Esophagus squamous epithelium (tissue), 5 donors: Measurements from ENCODE around the gene SCAPER. TPM values are rescaled to one million over a fixed set of nuclear protein-coding genes. Genes with fewer than 3 reads are reported as not detected.

Experiments
- DNase-seq: peaks from one replicate; lab custom pipeline; 2025; lab: John Stamatoyannopoulos, UW
- H3K27ac ChIP-seq, 4 donors: fragments of 200-600 bp; sonication (generic); one replicate each; pipeline ENCODE4 v1.5.1; 2016 to 2019; ENCODE audit warnings: mild to moderate bottlenecking in 1 of 4
- H3K27me3 ChIP-seq, 4 donors: fragments of 200-600 bp; sonication (generic); 1 replicate in 3 of 4; 2 replicates in 1 of 4; pipeline versions ENCODE4 v1.5.1 to v1.6.0; 2017 to 2021; ENCODE audit warnings: antibody characterized with exemption in 1 of 4
- H3K36me3 ChIP-seq, 3 donors: fragments of 200-600 bp; sonication (generic); one replicate each; pipeline ENCODE4 v1.5.1; 2016 to 2019
- H3K4me1 ChIP-seq, 3 donors: fragments of 200-600 bp; sonication (generic); one replicate each; pipeline ENCODE4 v1.5.1; 2017 to 2019
- H3K4me3 ChIP-seq, 4 donors: fragments of 200-600 bp; sonication (generic); 1 replicate in 3 of 4; 2 replicates in 1 of 4; pipeline ENCODE4 v1.5.1; 2016 to 2019; ENCODE audit warnings: mild to moderate bottlenecking in 2 of 4, moderate library complexity in 1 of 4
- H3K9me3 ChIP-seq, 3 donors: fragments of 200-600 bp; sonication (generic); one replicate each; pipeline ENCODE4 v1.5.1; 2016 to 2019
- POLR2A ChIP-seq, 4 donors: fragments of 450-650 bp; IDR thresholded peaks; one replicate each; pipeline ENCODE4 v1.6.1; 2017; ENCODE audit warnings: antibody characterized with exemption in 4 of 4, mild to moderate bottlenecking in 4 of 4, moderate library complexity in 3 of 4
- WGBS, 2 donors: methylation state at CpG; one replicate each; pipeline ENCODE4 v1.1.5; 2018; 5-methylcytosine and 5-hydroxymethylcytosine counted together
- intact Hi-C: fragments of 100-400 bp; cut with DNase I; formaldehyde crosslinking; loops from one replicate; pipeline ENCODE4 v1.15.0; 2022
- total RNA-seq, 4 donors: library from RNA; depleted of rRNA; stranded (reverse); fragments of >200 nt; gene quantifications; one replicate each; pipeline ENCODE4 v1.1.0, GENCODE V29; 2016
- TF ChIP-seq, protein P1 (sequence below), 6 experiments: fragments of 450-650 bp in 4 of 6; fragments of 200-600 bp in 2 of 6; sonication (generic) in 2 of 6; IDR thresholded peaks; one replicate each; pipeline ENCODE4 v1.5.1; 2016 to 2019; ENCODE audit warnings: antibody characterized with exemption in 6 of 6, mild to moderate bottlenecking in 4 of 6, moderate library complexity in 4 of 6
- donor health status: DM: yes; HTN: yes; CAD: no.

Gene SCAPER
- total RNA-seq, 4 donors from 2014 or later = 18.3 to 30.1 (median 25.3) TPM

DNA sequence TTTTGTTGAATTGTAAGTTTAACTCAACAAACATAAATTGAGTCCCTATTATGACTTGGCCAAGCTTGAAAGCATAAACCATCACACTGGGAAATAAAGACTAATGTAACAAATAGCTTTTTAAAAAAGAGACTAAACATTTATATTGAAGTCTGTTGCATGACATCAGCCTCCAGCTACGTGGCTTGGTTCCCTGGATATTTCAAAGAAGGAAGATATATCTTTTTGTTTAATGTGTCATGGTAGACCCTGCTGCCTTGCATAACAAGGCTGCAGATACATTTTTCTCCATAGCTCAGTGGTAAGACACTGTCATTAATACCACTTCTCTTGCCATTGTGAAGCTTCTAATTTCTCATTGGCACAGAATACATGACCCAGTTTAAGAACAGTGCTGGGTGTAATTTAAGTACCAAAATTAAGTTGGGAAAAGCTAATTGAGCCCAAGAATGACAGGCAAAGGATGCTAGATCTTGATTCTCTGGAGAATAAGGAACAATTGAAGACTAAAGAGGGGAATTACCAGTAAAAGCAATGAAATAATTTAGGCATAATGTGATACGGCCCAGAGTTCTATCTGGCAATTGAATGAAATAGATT is 40.5 kb upstream of the SCAPER start:
- WGBS, 2 donors = 82 to 83% methylated on average over 2 of the region's 2 CpGs
- intact Hi-C loops = no loop called here
- no peaks in the 10 kb centered on the region for H3K9me3 ChIP-seq
- H3K27ac ChIP-seq = no peak overlapping the region
- H3K4me3 ChIP-seq = no peak overlapping the region
- no peak for TF ChIP-seq POLR2A (IDR thresholded peaks at IDR 0.05)
- TF ChIP-seq, protein P1, sequence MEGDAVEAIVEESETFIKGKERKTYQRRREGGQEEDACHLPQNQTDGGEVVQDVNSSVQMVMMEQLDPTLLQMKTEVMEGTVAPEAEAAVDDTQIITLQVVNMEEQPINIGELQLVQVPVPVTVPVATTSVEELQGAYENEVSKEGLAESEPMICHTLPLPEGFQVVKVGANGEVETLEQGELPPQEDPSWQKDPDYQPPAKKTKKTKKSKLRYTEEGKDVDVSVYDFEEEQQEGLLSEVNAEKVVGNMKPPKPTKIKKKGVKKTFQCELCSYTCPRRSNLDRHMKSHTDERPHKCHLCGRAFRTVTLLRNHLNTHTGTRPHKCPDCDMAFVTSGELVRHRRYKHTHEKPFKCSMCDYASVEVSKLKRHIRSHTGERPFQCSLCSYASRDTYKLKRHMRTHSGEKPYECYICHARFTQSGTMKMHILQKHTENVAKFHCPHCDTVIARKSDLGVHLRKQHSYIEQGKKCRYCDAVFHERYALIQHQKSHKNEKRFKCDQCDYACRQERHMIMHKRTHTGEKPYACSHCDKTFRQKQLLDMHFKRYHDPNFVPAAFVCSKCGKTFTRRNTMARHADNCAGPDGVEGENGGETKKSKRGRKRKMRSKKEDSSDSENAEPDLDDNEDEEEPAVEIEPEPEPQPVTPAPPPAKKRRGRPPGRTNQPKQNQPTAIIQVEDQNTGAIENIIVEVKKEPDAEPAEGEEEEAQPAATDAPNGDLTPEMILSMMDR (IDR thresholded peaks at IDR 0.05) = no peak
- H3K27me3 ChIP-seq = no peaks in the 10 kb centered on the region
- peaks cover 0 to 64% (median 0%) of the 10 kb centered on the region in 3 donors for H3K36me3 ChIP-seq
- no peak for DNase-seq
- H3K4me1 ChIP-seq = no peaks in the 10 kb centered on the region

DNA sequence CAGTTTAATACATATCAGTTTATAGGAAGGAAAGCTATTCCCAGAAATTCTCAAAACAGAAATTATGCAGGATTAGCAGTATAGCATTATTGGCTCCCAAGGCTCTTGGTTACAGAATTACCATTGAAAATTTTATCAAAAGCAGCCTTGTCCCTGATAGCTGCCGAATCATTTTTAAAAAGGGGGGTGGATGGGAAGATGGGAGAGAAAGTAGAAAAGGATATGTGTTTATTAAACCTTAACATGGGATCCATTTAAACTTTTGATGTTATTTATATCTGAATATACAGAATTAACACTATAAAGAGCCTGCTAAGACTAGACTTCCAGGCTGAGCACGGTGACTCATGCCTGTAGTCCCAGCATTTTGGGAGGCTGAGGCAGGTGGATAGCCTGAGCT is 37.2 kb upstream of the SCAPER start:
- Histone ChIP-seq H3K4me3 (no peak overlapping the region), H3K4me1 (no peaks in the 10 kb centered on the region), H3K27ac (no peak overlapping the region), H3K27me3 (no peaks in the 10 kb centered on the region), H3K9me3 (no peaks in the 10 kb centered on the region), H3K36me3 (peaks cover 0 to 48% (median 0%) of the 10 kb centered on the region in 3 donors)
- no peak for DNase-seq
- TF ChIP-seq, protein P1 (IDR thresholded peaks at IDR 0.05) = no peak
- no peak for TF ChIP-seq POLR2A (IDR thresholded peaks at IDR 0.05)
- WGBS, 2 donors = 70 to 86% methylated on average over 2 of the region's 2 CpGs
- intact Hi-C loops = no loop called here

DNA sequence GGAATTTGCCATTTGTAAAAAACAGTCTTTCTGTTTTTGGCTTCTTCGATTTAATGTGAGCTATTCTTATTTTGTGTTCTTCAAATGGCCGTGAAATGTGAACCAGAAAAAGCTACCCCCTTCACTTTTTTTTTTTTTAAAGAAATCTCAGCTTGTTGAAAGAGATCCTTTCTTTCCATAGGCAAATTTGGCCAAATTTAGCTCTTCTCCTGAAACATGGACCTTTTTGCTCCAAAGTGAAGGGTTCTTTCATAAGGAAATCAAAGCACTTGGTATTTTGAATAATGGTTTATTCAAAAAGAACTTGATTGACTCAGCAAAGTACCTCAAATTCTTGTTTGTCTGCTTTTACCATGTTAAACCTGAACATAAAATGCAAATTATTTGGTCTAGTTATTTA is 36.5 kb upstream of the SCAPER start:
- no peak for TF ChIP-seq POLR2A (IDR thresholded peaks at IDR 0.05)
- TF ChIP-seq, protein P1 (IDR thresholded peaks at IDR 0.05) = no peak
- Histone ChIP-seq H3K9me3 (no peaks in the 10 kb centered on the region), H3K36me3 (peaks cover 0 to 53% (median 4%) of the 10 kb centered on the region in 3 donors), H3K4me1 (no peaks in the 10 kb centered on the region), H3K27ac (no peak overlapping the region), H3K27me3 (no peaks in the 10 kb centered on the region), H3K4me3 (no peak overlapping the region)
- WGBS, 2 donors = 76 to 80% methylated on average over 2 of the region's 2 CpGs
- intact Hi-C loops = no loop called here
- no peak for DNase-seq

DNA sequence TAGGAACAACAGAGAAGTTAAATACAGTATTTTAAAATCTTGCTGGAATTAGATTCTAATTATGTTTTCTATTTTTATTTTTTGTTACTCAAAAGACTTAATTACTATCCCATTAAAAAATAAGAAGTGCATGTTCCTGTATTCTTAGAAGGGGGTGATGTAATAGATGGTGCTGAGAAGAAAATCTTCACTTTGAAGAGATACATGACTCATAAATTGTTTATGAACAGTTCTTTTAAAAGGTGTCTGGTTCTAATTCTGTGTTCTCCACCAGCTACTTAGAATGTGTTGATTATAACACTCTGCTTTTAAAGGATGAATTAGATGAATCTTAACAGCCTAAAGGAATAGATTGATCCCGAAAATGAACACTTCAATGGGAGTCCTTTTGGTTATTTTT is 34.6 kb upstream of the SCAPER start:
- Histone ChIP-seq H3K36me3 (peaks cover 0 to 58% (median 9%) of the 10 kb centered on the region in 3 donors), H3K4me1 (peaks cover 0 to 8% (median 0%) of the 10 kb centered on the region in 3 donors), H3K27me3 (no peaks in the 10 kb centered on the region), H3K27ac (no peak overlapping the region), H3K9me3 (no peaks in the 10 kb centered on the region), H3K4me3 (no peak overlapping the region)
- no peak for DNase-seq
- TF ChIP-seq, protein P1 (IDR thresholded peaks at IDR 0.05) = no peak
- no peak for TF ChIP-seq POLR2A (IDR thresholded peaks at IDR 0.05)
- intact Hi-C loops = no loop called here
- WGBS, 2 donors = 0% methylated on average over 1 of the region's 1 CpG

DNA sequence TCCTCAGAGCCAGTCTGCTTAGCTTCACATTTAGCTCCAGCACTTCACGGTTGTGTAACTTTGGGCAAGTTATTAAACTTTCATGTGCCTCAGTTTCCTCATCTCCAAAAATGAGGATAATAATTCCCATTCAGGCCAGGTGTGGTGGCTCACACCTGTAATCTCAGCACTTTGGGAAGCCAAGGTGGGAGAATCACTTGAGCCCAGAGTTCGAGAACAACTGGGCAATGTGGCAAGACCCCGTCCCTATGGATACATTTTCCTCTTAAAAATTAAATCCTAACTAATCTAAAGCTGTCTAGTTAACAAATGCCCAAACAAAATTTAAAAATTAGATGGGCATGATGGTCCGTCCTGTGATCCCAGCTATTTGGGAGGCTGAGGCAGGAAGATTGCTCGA is 33.6 kb upstream of the SCAPER start:
- H3K4me3 ChIP-seq = no peak overlapping the region
- H3K4me1 ChIP-seq = peaks cover 0 to 8% (median 0%) of the 10 kb centered on the region in 3 donors
- DNase-seq = no peak
- intact Hi-C loops = no loop called here
- H3K27me3 ChIP-seq = no peaks in the 10 kb centered on the region
- no peaks in the 10 kb centered on the region for H3K9me3 ChIP-seq
- 92 to 96% methylated on average over 5 of the region's 5 CpGs for WGBS, 2 donors
- no peak for TF ChIP-seq POLR2A (IDR thresholded peaks at IDR 0.05)
- TF ChIP-seq, protein P1 (IDR thresholded peaks at IDR 0.05) = no peak
- H3K36me3 ChIP-seq = peaks cover 0 to 58% (median 9%) of the 10 kb centered on the region in 3 donors
- H3K27ac ChIP-seq = no peak overlapping the region
